HG03575 (cell line): ENCODE measurements around the gene OR3A3.
"Not testable (repeated sequence)": the region's sequence is repeated elsewhere in the genome, so short reads cannot be mapped to it uniquely, and the experiment has no call there.

ENCODE experiments used
- ATAC-seq: cut with Tn5 transposase; IDR thresholded peaks from one replicate; pipeline ENCODE4 v1.9.1; 2021; ENCODE audit not compliant: unreplicated experiment, insufficient number of reproducible peaks, low FRiP score; ENCODE audit errors: extremely low read depth

Gene OR3A3

GRCh38 chr17:3411070-3411469 lies at the start of gene OR3A3:
Gene OR3A3 (plus strand): TSS chr17:3411370.
- no peak for ATAC-seq

GRCh38 chr17:3371167-3371566 lies 40.0 kb upstream of the OR3A3 start:
- not testable (repeated sequence) for ATAC-seq

GRCh38 chr17:3378321-3378720 lies 32.8 kb upstream of the OR3A3 start:
- no peak for ATAC-seq

GRCh38 chr17:3381957-3382356 lies 29.2 kb upstream of the OR3A3 start:
- ATAC-seq, result no peak

- no peak for ATAC-seq
Measured at GRCh38 chr17:3385869-3386816, 25.0 kb upstream of the OR3A3 start, which contains the start of gene OR3A2. Gene OR3A2 (minus strand): TSS chr17:3386308.

- no peak for ATAC-seq
Measured at GRCh38 chr17:3389791-3390190, 21.4 kb upstream of the OR3A3 start.

GRCh38 chr17:3397801-3398200 lies 13.4 kb upstream of the OR3A3 start:
- not testable (repeated sequence) for ATAC-seq

- no peak for ATAC-seq
Measured at GRCh38 chr17:3398310-3398709, 12.9 kb upstream of the OR3A3 start, which contains the start of gene OR1E1. Gene OR1E1 (minus strand): TSS chr17:3398410. CDS start chr17:3398410, 0 bp downstream.

GRCh38 chr17:3400055-3400454 lies 11.1 kb upstream of the OR3A3 start:
- no peak for ATAC-seq

- ATAC-seq, result no peak
Measured at GRCh38 chr17:3401786-3402185, 9.4 kb upstream of the OR3A3 start.

- not testable (repeated sequence) for ATAC-seq
Measured at GRCh38 chr17:3403856-3404255, 7.3 kb upstream of the OR3A3 start.

GRCh38 chr17:3412216-3412615 lies 1.0 kb downstream of the OR3A3 start:
- not testable (repeated sequence) for ATAC-seq

GRCh38 chr17:3415610-3416009 lies 4.4 kb downstream of the OR3A3 start:
- no peak for ATAC-seq

GRCh38 chr17:3418222-3418621 lies 7.1 kb downstream of the OR3A3 start:
- no peak for ATAC-seq

- ATAC-seq, result not testable (repeated sequence)
Measured at GRCh38 chr17:3433215-3433614, 22.0 kb downstream of the OR3A3 start.

GRCh38 chr17:3433741-3434140 lies 22.6 kb downstream of the OR3A3 start, which contains the start of gene OR1E2:
Gene OR1E2 (minus strand): TSS chr17:3433841. CDS start chr17:3433841, 0 bp downstream.
- ATAC-seq, result no peak

GRCh38 chr17:3438368-3438767 lies 27.2 kb downstream of the OR3A3 start:
- no peak for ATAC-seq

- ATAC-seq, result no peak
Measured at GRCh38 chr17:3440451-3440850, 29.3 kb downstream of the OR3A3 start.

GRCh38 chr17:3447625-3448024 lies 36.5 kb downstream of the OR3A3 start:
- ATAC-seq, result no peak

- ATAC-seq, result no peak
Measured at GRCh38 chr17:3448059-3448665, 37.0 kb downstream of the OR3A3 start.
